ELR (cell line): ENCODE results near the gene DAND5.

ENCODE experiments used
- DNase-seq: peaks from one replicate; pipeline ENCODE4 v3.0.0-alpha.2; 2015; ENCODE audit warnings: low read depth

DAND5 gene

DNA sequence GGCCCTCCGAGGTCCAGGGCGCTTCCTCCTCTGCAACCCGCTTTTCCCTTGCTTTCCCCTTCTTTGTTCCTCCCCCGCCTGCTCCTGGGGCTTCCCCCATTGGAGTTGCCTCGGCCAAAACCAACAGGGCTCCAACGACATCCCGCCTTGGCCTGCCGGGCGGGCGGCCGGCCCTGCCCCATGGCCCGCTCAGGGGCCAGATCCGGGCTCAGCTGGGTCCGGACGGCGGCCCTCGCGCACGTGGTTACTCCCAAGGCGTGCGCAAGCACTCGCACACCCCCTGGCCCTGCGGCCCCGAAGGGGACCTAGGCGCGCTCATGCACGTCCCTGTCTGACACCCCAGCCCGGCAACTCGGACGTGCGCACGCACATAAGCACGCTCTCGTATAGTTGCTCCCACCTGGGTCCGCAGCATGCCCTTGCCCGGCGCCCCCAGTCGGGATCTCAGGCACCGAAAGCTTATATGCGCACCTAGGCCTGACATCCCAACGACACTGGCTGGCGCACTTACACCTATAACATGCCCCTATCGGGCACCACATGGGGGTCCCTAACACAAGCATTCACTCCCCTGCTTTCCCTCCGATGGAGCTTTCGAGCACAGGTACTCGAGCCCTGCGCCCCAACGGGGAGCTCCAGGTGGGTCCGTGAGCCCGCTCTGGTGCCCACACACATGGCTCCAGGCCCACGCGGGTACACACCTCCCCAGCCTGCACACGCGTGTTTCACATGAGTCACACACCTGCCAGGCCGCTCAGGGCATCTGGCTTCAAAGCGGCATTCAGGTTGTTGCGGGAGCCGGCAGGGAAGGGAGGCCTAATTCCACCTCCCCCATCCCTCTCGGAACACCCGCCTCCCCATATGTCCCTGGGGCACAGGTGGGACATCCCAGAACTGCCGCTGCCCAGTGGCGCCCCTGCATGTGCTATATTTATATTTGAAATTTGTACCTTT lies 40.9 kb downstream of the DAND5 start:
- no peak for DNase-seq

DNA sequence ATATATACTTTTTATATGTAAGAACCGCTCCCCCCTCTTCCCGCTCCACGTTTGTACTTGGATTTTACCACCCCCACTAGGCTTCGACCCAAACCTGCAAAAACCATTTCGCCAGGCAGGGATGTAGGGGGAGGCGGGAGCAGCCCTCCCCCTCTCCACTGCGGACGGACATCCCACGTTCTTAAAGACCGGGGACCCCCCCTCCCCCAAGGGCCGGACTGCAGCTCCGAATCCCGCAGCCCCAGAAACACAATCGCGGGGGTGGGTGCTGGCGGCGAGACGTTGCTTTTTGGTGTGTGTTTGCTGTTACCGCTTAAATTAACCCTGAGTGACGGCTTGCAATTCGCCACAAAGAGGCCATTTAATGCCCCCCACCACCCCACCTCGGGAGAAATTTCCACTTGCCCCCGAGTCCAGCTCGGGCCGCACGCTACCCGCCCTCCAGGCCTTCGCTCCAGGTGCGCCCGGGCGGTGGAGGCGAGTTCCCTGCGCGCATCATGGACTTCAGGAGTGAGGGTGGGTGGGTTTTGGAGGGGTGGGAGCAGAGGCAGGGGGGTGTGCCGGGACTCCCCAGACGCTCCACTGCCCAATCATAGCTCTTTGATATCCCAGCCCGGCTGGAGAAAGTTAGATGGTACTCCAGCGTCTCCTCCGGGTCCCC lies 41.7 kb downstream of the DAND5 start:
- DNase-seq, result no peak

DNA sequence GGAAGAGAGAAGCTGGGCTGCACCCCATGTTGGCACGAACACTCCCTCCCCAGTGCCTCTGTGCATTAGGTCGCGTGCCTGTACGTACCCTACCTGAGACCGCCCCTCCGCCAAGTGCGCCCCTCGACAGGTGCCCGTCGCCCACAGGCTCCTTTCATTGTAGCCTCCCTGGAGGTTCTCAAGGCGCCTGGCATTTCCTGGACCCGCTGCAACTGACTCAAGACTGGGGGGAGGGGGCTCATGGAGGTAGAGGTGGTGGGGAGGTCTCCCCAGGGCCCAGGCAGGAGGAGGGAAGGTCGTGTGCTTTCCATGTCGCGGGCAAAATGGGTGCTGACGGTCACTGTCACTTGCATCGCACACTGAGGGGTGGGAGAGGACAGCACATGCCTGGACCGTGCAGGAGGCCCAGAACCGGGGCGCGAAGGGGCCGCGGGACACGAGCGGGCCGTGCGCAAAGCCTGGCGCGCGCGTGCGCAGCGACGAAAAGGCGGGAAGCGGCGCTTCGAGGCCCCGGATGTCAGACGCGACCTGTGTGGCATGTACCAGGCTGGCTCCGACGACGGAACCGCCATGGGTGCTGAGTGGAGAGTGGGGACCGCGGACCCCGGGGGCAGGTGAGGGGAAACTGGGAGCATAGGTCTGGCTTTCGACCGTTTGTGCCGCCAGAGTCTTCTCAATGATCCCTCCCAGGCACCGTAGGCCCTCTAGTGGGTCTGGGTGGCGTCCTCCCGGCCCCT lies 42.4 kb downstream of the DAND5 start:
- DNase-seq, result no peak

DNA sequence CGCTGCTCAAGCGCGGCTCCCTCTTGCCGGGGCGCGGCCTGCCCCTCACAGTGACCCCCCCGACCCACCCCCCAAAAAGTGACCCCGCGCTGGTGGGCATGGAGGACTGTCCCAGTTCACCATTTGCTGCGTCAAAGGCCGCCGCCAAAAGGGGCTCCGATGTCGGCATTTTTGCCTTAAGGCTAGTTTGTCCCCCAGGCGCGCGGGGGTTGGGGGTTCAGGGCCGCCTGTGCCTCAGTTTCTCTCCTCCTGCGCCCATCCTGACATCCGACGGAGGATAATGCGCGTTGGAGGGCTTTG lies 43.0 kb downstream of the DAND5 start:
- DNase-seq, result no peak

DNA sequence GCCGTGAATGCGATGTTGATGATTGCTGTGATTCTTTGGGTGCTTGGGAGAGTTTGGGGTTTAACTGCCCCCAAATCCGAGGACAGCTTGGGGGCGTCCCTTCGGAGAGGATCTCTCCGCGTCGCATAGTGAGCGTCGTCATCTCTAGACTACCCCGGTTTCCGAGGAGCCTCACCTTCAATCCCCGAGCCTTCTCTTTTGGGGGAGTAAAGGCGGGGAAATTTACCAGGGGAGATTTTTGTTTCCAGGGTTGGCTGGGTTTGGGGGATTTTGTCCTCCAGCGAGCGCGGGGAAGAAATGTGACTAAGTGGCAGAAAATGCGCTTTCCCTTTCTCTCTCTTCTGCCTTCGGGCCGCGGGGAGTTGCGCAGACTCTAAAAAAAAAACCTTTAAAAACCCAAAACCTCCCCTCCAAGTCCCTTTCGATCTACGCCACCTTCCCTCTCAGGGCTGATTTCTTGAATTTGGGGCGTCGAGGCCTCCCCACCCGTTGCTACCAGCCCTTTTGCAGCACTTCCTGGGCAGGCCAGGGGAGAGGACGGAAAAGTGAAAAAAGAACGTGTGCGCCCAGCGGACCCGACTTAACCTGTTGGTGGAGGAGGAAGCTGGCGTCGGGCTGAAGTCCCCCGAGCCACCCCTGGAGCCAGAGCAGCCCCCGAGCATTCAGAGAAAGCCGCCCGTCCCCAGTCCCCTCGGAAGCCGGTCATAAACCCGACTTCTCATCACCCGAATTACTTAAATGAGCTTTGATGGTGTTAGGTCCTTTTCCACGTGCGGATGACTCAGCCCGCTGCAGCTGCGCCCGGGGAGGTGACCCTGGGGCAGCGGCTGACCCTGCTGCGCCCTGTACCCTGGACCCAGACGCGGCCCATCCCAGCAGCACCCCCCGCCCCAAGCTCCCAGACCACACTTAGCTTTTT lies 43.6 kb downstream of the DAND5 start:
- DNase-seq, result peak; percentile 83

DNA sequence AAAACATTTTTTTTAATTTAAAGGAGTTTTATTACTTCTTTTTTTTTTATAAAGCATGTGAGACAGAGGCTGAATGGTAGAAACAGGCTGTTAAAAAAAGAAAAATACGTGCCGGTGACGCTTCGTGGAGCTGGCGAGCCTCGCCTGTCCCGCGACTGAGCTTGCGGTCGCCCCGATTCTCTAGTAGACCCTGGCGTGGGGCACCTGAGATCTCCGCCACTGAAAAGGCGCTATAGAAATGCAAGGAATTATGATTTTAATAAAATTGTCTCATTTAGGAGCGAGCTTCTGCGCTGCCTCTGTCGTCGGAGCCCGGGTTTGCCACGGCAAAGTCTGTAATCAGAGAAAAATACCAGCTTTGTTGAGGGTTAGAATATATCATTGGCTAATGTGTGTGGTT lies 44.3 kb downstream of the DAND5 start:
- DNase-seq, result no peak

DNA sequence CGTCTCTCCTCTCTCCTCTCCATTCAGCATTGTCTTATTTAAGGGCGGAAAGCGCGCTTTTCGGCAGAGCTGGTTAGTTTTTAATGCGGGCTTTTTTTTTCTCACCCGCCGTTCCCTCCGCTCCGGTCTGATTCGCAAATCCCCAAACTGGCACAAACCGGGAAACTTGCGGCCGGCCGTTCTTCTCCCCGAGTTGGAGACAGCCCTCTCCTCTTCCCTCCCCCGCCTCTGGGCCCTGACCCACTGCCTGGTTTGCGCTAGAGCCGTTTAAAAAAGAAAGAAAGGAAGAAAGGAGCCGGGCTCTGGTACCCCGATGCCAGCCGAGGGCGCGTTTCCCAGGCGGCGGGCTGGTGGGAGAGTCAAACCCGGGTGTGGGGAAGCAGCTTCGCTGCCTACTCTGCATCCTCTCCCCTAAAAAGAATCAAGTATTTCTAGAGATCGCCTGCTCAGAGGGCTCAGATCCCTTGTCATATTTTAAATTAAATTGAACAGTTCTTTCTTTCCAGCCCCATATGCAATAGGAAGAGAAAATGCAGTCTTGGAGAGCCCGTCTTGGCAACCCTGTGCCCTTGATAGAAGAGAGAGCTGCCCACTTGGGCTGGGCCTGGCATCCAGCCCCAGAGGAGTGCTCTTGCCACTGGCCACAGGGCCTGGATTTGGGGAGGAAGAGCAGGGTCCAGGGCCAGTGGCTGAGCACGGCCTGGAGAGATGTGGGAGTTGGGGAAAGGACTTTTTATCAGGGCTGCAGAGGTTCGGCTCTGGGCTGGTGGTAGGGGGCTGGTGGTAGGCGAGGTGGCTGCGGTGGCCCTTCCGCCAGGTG lies 44.9 kb downstream of the DAND5 start:
- no peak for DNase-seq

DNA sequence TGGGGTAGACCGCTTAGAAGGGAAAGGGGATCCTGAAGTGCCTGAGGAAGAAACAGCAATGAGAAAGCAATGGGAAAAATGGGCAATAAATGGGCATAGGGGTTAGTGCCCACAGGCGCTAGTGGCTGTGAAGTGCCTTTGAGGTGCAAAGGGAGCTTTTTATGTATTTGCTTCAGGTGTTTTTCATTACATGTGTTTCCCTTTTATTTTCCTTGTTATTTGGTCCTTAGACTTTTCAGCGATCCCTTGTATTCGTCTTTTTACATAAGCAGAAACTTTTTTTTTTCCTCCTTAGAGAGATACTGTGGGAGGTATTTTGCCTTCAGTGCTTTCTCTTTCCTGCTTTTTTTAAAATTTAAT lies 45.5 kb downstream of the DAND5 start:
- no peak for DNase-seq

DNA sequence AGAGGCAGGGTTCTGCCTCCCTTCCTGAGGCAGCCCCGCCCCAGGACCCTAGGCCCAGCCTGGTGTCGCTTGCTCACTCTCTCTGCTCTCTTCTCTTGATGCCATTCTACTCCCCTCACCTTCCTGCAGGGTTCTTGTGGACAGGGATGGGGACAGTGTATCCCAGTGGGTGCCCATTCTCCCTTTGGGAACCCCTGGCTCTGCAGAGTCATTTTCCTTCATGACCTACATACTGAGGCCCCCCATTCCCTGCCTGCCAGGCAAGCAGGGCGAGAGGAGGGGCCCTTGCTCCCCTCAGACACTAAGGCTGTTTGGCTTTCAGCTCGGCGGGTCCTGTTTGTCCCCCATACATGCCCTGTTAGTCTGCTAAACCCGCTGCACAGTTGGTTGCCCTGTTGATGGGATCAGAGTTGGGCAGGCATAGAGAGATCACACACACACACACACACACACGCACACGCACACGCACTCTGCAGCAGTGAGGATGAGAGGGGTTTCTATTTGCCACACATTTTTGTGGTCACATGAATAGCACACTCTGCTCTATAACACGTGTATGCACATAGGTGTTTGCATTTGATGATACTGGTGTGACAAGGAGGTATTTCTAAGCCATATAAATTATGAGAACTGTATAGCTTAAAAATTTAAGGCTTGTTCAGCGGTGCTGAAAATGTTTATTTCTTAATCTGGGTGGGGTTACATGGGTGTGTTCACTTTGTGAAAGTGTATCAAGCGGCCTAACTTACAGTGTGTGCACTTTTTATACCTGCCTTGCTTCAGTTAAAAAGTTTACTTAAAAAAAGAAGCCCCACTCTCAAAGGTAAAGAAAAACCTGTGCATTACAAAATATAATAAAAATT lies 46.2 kb downstream of the DAND5 start:
- no peak for DNase-seq

DNA sequence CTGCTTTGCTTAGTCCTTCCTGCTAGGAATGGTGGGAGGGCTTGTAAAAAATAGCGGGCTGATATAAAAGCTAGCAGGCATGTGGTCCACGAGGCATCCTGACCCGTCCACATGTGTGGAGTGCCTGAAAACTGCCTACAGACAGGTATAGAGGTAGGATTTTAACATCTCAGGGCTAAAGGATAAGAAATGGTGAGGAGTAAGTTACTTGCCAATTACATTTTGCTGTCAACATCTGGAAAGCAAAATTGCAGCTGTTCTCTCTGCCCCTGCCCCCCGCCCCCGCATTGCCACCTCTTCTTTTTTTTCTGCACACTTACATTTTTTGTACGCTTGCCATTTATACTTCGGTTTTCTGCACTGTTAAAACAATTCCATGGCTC lies 46.9 kb downstream of the DAND5 start:
- DNase-seq, result no peak

DNA sequence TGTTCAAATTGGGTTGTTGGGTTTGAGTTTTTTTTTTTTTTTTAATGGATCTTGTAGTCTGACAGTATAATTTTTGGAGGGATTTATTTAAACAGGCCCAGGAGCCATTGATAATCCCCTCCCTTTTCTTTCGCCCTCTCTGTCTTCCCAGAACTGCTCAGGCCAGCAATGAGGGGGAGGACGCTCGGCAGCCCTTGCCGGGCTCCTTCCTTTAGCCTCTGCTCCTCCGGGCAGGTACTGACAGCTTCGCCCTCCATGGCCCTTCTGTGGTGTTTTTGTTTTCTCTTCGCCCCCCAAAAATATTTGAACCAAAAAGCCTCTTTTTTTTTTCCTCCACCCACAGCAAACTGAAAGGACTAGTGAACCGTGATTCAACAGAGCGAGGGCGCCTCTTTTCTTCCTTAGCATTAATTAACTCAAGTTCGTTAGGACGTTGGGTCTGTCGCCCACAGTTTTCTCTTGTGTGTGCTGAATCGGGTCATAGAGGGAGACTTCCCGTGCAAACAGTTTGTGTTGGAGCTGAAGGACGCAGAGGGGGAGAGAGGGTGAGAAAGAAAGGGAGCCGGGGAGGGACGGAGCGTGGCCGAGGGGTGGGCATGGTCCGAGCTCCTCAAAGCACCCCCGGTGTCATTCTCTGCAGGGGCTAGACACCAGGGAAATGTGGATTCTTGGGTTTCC lies 47.4 kb downstream of the DAND5 start:
- no peak for DNase-seq

DNA sequence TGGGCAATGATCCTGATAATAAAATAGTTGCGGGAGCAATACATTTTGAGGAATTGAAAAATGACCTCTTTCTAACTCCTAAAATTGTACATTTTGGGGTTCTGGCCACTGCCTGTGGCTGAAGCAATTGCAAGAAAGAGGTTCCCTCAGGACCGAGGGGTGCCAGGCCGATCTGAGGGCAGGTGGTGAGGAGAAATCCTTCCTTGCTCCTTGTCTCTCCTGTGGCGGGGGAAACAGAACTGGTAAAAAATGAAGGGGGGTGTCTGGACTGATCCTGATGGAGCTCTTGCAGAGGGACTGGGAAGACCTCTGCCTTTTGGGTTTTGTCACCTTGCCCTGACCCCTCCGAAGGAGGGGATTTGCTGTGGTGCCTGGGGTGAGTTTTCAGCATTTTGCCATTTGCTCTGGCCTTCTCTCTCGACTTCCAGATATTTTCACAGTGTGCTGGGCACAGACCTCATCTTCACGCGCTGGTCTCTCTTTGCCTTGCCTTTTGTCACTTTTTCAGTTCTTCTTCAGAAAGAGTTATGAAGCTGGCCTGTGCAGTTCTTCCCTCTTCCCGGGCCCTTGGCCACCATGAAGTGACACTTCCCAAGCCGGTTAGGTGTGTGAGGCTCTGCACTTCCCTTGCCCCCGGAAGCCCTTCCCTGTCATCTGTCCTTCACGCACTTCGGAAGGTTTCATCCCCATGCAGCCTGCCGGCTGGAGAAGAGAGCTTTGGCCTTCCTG lies 48.1 kb downstream of the DAND5 start:
- no peak for DNase-seq

DNA sequence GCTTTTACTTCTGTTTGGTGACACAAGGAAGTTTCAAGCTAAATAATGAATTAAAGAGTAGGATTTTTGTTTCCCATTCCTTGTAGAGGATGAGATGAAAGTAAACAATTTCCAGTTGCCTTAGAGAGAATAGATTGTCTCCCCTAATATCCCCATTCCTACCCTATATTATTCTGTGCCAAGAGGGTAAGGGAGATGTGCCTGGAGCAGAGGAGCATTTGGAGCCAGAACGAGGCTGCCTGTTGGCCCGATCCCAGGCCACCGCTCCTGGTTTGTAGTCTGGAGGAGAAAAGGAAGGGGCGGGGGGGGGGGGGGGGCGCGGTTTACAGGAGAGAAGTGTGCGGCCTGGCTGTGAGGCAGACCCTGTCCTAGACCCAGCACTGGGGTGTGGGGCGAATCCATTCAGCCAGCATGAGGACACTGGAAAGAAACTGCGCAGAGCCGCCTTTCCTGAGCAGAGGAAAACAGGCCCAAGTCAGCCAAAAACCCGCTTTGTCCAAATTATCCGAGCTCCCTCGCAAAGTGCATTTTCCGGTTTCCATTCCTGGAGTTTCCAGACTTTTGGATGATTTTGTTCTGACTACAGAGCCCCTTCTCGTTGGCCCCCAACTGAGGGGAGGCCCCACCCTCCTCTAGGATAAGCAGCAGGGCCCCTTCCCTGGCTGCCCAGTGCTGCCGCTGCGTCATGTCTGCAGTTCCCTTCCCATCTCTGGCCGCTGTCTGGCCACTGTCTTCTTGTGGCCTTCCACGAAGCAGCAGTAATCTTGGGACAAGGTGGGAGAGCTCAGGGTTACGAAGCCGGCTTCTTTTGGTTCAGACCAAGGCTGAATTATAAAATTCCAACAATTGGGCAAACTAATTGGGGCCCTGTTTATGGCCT lies 48.9 kb downstream of the DAND5 start:
- no peak for DNase-seq

DNA sequence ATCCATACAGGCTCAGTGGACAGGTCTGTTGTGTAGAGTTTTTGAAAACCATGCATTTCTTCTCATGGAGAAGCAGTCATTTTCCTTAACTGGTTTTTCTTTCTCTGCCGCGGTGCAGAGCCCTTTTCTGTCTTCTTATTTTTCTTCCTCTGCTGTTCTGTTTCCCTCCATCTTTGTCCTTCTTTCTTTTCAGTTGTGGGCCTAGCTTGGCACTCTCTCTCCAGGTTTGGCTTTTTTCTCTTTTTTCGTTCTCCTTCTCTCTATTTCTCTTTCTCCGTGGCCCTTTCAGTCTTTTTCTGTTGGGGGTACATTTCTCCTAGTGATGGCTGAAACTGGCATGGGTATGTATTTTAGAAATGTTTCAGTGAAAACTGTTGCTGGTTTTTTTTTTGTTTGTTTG lies 50.0 kb downstream of the DAND5 start:
- no peak for DNase-seq

DNA sequence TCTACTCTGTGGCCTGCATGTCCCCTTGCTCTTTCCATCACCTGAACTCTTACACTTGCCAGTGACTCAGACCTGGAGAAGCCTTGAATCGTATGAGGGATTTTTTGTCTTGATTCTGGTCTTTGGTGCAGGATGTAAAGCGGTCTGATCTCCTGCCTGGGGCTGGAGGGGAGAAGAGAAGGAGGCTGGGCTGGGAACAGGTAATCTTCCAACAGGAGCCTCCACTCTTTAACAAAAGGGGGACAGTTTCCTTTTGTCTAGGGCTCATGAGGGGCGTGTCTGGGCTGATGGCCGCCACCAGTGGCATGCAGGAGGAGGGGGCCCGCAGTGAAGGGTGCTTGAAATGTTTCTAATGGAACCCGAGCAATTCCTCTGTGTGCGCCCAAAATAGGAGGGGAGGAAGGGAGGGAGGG lies 50.6 kb downstream of the DAND5 start:
- DNase-seq, result no peak

DNA sequence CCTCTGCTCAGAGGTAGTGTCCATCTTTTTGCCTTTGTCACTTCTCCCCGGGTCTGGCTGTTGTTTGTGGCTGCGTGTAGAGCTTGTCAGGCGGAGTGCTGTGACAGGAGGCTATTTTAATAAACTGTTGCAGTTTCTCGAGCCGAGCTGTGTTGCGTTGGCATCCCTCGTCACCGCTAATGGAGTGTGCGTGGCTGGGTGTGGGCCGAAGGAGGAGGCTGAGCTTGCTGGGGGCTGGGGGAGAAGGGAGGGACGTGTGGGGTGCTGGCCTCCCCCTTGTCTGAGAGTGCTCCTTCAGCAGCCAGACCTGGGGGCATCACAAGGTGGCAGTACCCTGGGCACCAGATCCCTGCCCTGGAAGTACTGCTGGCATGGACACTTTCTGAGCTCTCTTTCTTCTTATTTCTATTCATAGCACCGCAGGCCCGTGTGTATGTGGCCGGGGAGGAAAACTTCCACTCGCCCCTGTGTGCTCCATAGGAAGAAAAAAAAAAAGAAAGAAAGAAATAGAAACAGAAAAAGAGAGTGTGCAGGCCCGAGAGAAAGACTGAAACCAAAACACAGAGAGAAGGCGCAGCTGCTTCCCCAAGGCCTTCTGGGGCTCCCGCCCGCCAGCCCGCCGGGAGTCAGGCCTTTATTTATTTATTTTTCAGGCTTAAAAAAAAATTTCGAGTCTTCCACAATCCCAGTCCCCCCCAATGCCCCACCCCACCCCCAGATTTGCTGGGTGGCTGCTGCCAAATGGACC lies 52.9 kb downstream of the DAND5 start:
- peak; percentile 28 for DNase-seq
